ENCODE measurements around the gene CHMP2B.

GRCh38 chr3:87272718-87273341, 45.7 kb downstream of the CHMP2B start:
- TF ChIP-seq POLR2A (IDR thresholded peaks at IDR 0.05): no peak
- no peak for TF ChIP-seq CTCF (IDR thresholded peaks at IDR 0.05)
- TF ChIP-seq POLR2AphosphoS5 (IDR thresholded peaks at IDR 0.05; ENCODE audit: insufficient read depth in 1 of 2, low read depth in 1 of 2): no peak
